K562 (cell line): Measurements from ENCODE around the gene SV2C. TPM values are rescaled to one million over a fixed set of nuclear protein-coding genes. Genes with fewer than 3 reads are reported as not detected.
A peak's percentile ranks its signal among the peaks of the same experiment; 100 is the strongest.

Source experiments
- ATAC-seq: fragments of 200-7000 bp; cut with Tn5 transposase; 3 replicates; pipeline ENCODE4 v1.9.1; 2020; ENCODE audit warnings: moderate library complexity
- BruUV-seq: library from RNA; stranded (reverse); fragments of 400-500 nt; replicated peaks from 2 replicates; lab custom pipeline; 2021; lab: Mats Ljungman, UMichigan
- CTCF ChIA-PET: fragments of 300-600 bp; formaldehyde crosslinking; extraction: SDS; loops from one replicate; lab custom pipeline; 2021; ENCODE audit warnings: low intra/inter-chr PET ratio; lab: Yijun Ruan, JAX
- POLR2A ChIA-PET: fragments of 300-600, 350-650 bp; sonication (Branson Sonifier 250); formaldehyde crosslinking; extraction: SDS; loops from one replicate; lab custom pipeline; 2021; ENCODE audit warnings: antibody characterized with exemption, inconsistent platforms; lab: Yijun Ruan, JAX
- DNase-seq, 4 experiments: peaks; one replicate each; pipeline versions ENCODE4 v3.0.0 to v3.0.0-alpha.2; 2011 to 2018; ENCODE audit warnings: low spot score in 3 of 4, mixed read lengths in 3 of 4; ENCODE audit errors: extremely low read depth in 1 of 4
- FAIRE-seq: peaks from 2 replicates; lab custom pipeline; 2011; peaks lifted over from hg19 to GRCh38; lab: Jason Lieb, UNC
- H2AFZ ChIP-seq: 2 replicates; pipeline ENCODE4 v1.6.0; 2011; ENCODE audit warnings: low read depth, low read length, control low read depth, inconsistent platforms
- H3K27ac ChIP-seq: fragments of 200-600 bp; 3 replicates; pipeline ENCODE4 v1.8.0; 2011; ENCODE audit warnings: low read depth, mild to moderate bottlenecking, control low read depth, inconsistent platforms, low read length, moderate library complexity, mixed read lengths; ENCODE audit errors: extremely low read depth
- H3K27me3 ChIP-seq, 2 experiments: fragments of 300-600 bp in 1 of 2; 2 replicates in 1 of 2; 3 replicates in 1 of 2; pipeline versions ENCODE4 v1.6.0 to v1.8.0; 2011; ENCODE audit warnings: inconsistent platforms in 2 of 2, low read length in 2 of 2, mild to moderate bottlenecking in 1 of 2, mixed read lengths in 1 of 2, moderate library complexity in 1 of 2; ENCODE audit not compliant: control insufficient read depth in 2 of 2, insufficient read depth in 2 of 2
- H3K36me3 ChIP-seq: fragments of 300-600 bp; 3 replicates; pipeline ENCODE4 v1.8.0; 2011; ENCODE audit warnings: mild to moderate bottlenecking, low read length, inconsistent platforms; ENCODE audit not compliant: control insufficient read depth, insufficient read depth
- H3K4me1 ChIP-seq, 2 experiments: fragments of 200-600 bp in 1 of 2; replicated peaks in 1 of 2; 2 replicates in 1 of 2; 3 replicates in 1 of 2; pipeline versions ENCODE4 v1.5.1 to v1.8.0; 2011; ENCODE audit warnings: inconsistent platforms in 2 of 2, low read length in 2 of 2, mild to moderate bottlenecking in 1 of 2, mixed read lengths in 1 of 2, moderate library complexity in 1 of 2; ENCODE audit not compliant: control insufficient read depth in 2 of 2, insufficient read depth in 2 of 2
- H3K4me2 ChIP-seq: 2 replicates; pipeline ENCODE4 v1.6.1; 2011; ENCODE audit warnings: low read length, control low read depth, inconsistent platforms, mixed read lengths; ENCODE audit not compliant: insufficient read depth
- H3K4me3 ChIP-seq: fragments of 200-600 bp; sonication (generic), shearing (Covaris generic); 2 replicates; pipeline ENCODE4 v1.5.1; 2016; ENCODE audit warnings: control low read depth, inconsistent platforms
- H3K79me2 ChIP-seq: fragments of 200-600 bp; 3 replicates; pipeline ENCODE4 v1.8.0; 2011; ENCODE audit warnings: low read length, inconsistent platforms; ENCODE audit not compliant: control insufficient read depth, insufficient read depth
- H3K9ac ChIP-seq, 2 experiments: 2 replicates each; pipeline versions ENCODE4 v1.6.0 to v1.6.1; 2011; ENCODE audit warnings: low read depth in 2 of 2, low read length in 2 of 2, control low read depth in 1 of 2, inconsistent platforms in 1 of 2, mild to moderate bottlenecking in 1 of 2, mixed read lengths in 1 of 2; ENCODE audit not compliant: insufficient read depth in 1 of 2
- H3K9me1 ChIP-seq: one replicate; pipeline ENCODE4 v1.6.0; 2011; ENCODE audit warnings: inconsistent platforms, mild to moderate bottlenecking, low read length, moderate library complexity; ENCODE audit not compliant: control insufficient read depth, insufficient read depth
- H3K9me3 ChIP-seq: replicated peaks from 2 replicates; pipeline ENCODE4 v1.5.1; 2011; ENCODE audit warnings: low read depth, low read length, inconsistent platforms; ENCODE audit not compliant: control insufficient read depth, insufficient read depth
- H4K20me1 ChIP-seq: replicated peaks from 2 replicates; pipeline ENCODE4 v1.6.1; 2011; ENCODE audit warnings: low read length, inconsistent platforms, mixed read lengths; ENCODE audit not compliant: control insufficient read depth, insufficient read depth
- ARID1B ChIP-seq: fragments of 450-650 bp; IDR thresholded peaks from 2 replicates; pipeline ENCODE4 v1.6.1; 2016; ENCODE audit warnings: antibody characterized with exemption, mild to moderate bottlenecking, inconsistent platforms
- CBFA2T2 ChIP-seq: fragments of 450-650 bp; conservative IDR thresholded peaks from 2 replicates; pipeline ENCODE4 v1.6.1; 2017; ENCODE audit warnings: mild to moderate bottlenecking
- CSDE1 ChIP-seq, 2 experiments: fragments of 450-650 bp; IDR thresholded peaks; 2 replicates each; pipeline ENCODE4 v1.6.1; 2016; ENCODE audit warnings: mild to moderate bottlenecking in 1 of 2
- MAFF ChIP-seq: IDR thresholded peaks from 2 replicates; pipeline ENCODE4 v1.6.1; 2012; ENCODE audit warnings: low read length, improper control_type of control experiment
- MEIS2 ChIP-seq: fragments of 450-650 bp; IDR thresholded peaks from 2 replicates; pipeline ENCODE4 v1.6.1; 2014; ENCODE audit warnings: mild to moderate bottlenecking; ENCODE audit not compliant: partially characterized antibody
- PRMT5 ChIP-seq: sonication (generic); formaldehyde crosslinking; IDR thresholded peaks from 2 replicates; pipeline ENCODE4 v1.5.0; 2020; ENCODE audit warnings: missing genetic modification reagents
- TAL1 ChIP-seq: fragments of 450-650 bp; IDR thresholded peaks from 2 replicates; pipeline ENCODE4 v1.6.1; 2016; ENCODE audit warnings: mild to moderate bottlenecking
- WGBS: fragments of 100-300 bp; shearing (Covaris generic); methylation state at CpG from one replicate; pipeline ENCODE4 v1.1.6; 2016; ENCODE audit warnings: low coverage, mixed read lengths; ENCODE audit not compliant: insufficient coverage; ENCODE audit errors: missing lambda C conversion rate; 5-methylcytosine and 5-hydroxymethylcytosine counted together
- in situ Hi-C: fragments of 300-500 bp; cut with MboI; formaldehyde crosslinking; loops from 4 replicates; pipeline ENCODE4 v1.15.0; 2018; ENCODE audit warnings: inconsistent platforms, mixed read lengths
- intact Hi-C: fragments of 100-400 bp; cut with micrococcal nuclease; formaldehyde crosslinking; loops from 2 replicates; pipeline ENCODE4 v1.14.2; 2022
- polyA plus RNA-seq, 8 experiments: library from polyadenylated mRNA; depleted of rRNA in 4 of 8; stranded (reverse) in 5 of 8; unstranded in 3 of 8; fragments of >200 nt; fragmentation: Nextera tagmentation in 2 of 8; fragmentation: Illumina TruSeq in 1 of 8; extraction: Ambion mirVana in 2 of 8; extraction: Trizol in 1 of 8; gene quantifications; 2 replicates each; pipeline versions ENCODE4 v1.2.1 to v1.2.3, GENCODE V29; 2011 to 2014; ENCODE audit warnings: inconsistent platforms in 1 of 8, missing spikeins in 1 of 8
- total RNA-seq, 7 experiments: library from RNA; depleted of rRNA in 6 of 7; stranded (reverse); fragments of >200 nt in 6 of 7; fragmentation: Illumina TruSeq in 2 of 7; extraction: Trizol in 2 of 7; gene quantifications; 2 replicates each; pipeline versions ENCODE4 v1.2.1 to v1.2.3, GENCODE V29; 2011 to 2021; ENCODE audit warnings: low replicate concordance in 1 of 7
- TF ChIP-seq, protein P1 (sequence below), 2 experiments: IDR thresholded peaks in 1 of 2; conservative IDR thresholded peaks in 1 of 2; 2 replicates each; pipeline ENCODE4 v1.6.1; 2016; ENCODE audit warnings: low read depth in 2 of 2, mild to moderate bottlenecking in 1 of 2, missing compliant biosample characterization in 1 of 2, missing genetic modification characterization in 1 of 2, moderate library complexity in 1 of 2
- TF ChIP-seq, protein P2 (sequence below): fragments of 450-650 bp; IDR thresholded peaks from 2 replicates; pipeline ENCODE4 v1.6.1; 2016
- TF ChIP-seq, protein P3 (sequence below), 2 experiments: fragments of 450-650 bp; formaldehyde crosslinking in 1 of 2; IDR thresholded peaks; 2 replicates each; pipeline versions ENCODE4 v1.4.0 to v1.6.1; 2014 to 2020; ENCODE audit warnings: mild to moderate bottlenecking in 2 of 2, borderline replicate concordance in 1 of 2, low read depth in 1 of 2

Gene SV2C
- total and polyA plus RNA-seq, 9 of the 15 experiments (the other 6 are each of a cell fraction or from before 2014, with no cell fraction given): 0.05 TPM; not detected in 8

DNA sequence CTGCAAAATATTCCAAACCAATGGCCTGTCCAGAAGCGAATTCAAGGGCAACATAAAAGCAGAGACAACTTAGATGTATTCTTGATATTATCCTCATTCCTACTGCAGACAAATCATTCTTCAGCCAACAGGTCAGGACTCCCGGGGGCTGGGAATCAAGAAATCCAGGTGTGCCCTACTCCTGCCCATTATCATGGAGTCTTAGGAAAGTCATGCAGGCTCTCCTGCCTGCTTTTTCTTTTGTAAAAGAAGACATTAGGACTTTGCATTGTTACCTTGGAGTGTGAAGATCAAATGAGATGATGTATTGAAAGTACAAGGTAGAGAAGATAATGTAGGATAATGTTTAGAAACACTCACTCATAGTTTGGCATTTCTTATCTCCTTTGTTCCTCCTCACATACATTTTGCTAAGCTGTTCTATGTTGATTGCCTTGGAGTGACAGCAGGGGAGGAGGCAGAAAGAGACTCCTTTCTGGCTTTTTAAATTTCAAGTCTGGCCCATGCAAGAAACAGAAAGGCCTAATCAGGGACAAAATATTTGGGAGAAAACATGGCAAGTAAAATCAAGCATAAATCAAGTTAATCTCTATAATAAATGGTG, 113.8 kb downstream of the SV2C start:
- Histone ChIP-seq H3K9ac (no peak overlapping the region), H3K9me1 (no peaks in the 10 kb centered on the region), H3K27me3 (peaks cover 0 to 6% of the 10 kb centered on the region in 2 experiments; a peak in 3 of 5 replicates), H4K20me1 (no peaks in the 10 kb centered on the region), H3K9me3 (no peaks in the 10 kb centered on the region), H3K4me1 (no peaks in the 10 kb centered on the region; a peak in 2 of 5 replicates), H3K27ac (no peak overlapping the region), H3K4me3 (no peak overlapping the region), H3K36me3 (no peaks in the 10 kb centered on the region), H2AFZ (no peak overlapping the region), H3K4me2 (no peak overlapping the region), H3K79me2 (no peaks in the 10 kb centered on the region)
- POLR2A ChIA-PET: no interaction called here
- CTCF ChIA-PET: no interaction called here
- in situ Hi-C loops (no loop called here), intact Hi-C loops (no loop called here)
- 0% methylated on average over 2 of the region's 2 CpGs for WGBS
- DNase-seq: peak in 1 of 4 experiments; percentile 12
- FAIRE-seq: no peak
- no peak for ATAC-seq
- no TSS peak for BruUV-seq
- TF ChIP-seq, protein P1, sequence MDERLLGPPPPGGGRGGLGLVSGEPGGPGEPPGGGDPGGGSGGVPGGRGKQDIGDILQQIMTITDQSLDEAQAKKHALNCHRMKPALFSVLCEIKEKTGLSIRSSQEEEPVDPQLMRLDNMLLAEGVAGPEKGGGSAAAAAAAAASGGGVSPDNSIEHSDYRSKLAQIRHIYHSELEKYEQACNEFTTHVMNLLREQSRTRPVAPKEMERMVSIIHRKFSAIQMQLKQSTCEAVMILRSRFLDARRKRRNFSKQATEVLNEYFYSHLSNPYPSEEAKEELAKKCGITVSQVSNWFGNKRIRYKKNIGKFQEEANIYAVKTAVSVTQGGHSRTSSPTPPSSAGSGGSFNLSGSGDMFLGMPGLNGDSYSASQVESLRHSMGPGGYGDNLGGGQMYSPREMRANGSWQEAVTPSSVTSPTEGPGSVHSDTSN (CRISPR knock-in tag; IDR thresholded peaks at IDR 0.05; ENCODE audit: low read depth): no peak
- TF ChIP-seq, protein P1 (tag; conservative IDR thresholded peaks at IDR 0.05; ENCODE audit: low read depth): peak; percentile 76
- TF ChIP-seq, protein P2, sequence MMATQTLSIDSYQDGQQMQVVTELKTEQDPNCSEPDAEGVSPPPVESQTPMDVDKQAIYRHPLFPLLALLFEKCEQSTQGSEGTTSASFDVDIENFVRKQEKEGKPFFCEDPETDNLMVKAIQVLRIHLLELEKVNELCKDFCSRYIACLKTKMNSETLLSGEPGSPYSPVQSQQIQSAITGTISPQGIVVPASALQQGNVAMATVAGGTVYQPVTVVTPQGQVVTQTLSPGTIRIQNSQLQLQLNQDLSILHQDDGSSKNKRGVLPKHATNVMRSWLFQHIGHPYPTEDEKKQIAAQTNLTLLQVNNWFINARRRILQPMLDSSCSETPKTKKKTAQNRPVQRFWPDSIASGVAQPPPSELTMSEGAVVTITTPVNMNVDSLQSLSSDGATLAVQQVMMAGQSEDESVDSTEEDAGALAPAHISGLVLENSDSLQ: peak; percentile 75
- TF ChIP-seq TAL1 (0 out of 2 replicates have a peak, but pooled peaks have one; percentile 32), MAFF (no peak), PRMT5 (no peak), ARID1B (0 out of 2 replicates have a peak, but pooled peaks have one; percentile 27), MEIS2 (peak; percentile 56), CBFA2T2 (0 out of 2 replicates have a peak, but pooled peaks have one; percentile 6), CSDE1 (IDR thresholded peaks at IDR 0.05) (no peak)
- TF ChIP-seq, protein P3, sequence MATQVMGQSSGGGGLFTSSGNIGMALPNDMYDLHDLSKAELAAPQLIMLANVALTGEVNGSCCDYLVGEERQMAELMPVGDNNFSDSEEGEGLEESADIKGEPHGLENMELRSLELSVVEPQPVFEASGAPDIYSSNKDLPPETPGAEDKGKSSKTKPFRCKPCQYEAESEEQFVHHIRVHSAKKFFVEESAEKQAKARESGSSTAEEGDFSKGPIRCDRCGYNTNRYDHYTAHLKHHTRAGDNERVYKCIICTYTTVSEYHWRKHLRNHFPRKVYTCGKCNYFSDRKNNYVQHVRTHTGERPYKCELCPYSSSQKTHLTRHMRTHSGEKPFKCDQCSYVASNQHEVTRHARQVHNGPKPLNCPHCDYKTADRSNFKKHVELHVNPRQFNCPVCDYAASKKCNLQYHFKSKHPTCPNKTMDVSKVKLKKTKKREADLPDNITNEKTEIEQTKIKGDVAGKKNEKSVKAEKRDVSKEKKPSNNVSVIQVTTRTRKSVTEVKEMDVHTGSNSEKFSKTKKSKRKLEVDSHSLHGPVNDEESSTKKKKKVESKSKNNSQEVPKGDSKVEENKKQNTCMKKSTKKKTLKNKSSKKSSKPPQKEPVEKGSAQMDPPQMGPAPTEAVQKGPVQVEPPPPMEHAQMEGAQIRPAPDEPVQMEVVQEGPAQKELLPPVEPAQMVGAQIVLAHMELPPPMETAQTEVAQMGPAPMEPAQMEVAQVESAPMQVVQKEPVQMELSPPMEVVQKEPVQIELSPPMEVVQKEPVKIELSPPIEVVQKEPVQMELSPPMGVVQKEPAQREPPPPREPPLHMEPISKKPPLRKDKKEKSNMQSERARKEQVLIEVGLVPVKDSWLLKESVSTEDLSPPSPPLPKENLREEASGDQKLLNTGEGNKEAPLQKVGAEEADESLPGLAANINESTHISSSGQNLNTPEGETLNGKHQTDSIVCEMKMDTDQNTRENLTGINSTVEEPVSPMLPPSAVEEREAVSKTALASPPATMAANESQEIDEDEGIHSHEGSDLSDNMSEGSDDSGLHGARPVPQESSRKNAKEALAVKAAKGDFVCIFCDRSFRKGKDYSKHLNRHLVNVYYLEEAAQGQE (IDR thresholded peaks at IDR 0.05; ENCODE audit: borderline replicate concordance): no peak
- TF ChIP-seq, protein P3 (CRISPR knock-in tag; IDR thresholded peaks at IDR 0.05; ENCODE audit: low read depth): no peak
